Lung microvascular endothelial cell (primary cell): Measurements from ENCODE around the gene TRAPPC12. TPM values are rescaled to one million over a fixed set of nuclear protein-coding genes. Genes with fewer than 3 reads are reported as not detected.

Experiments used
- DNase-seq, 2 donors: peaks; one replicate each; pipeline versions ENCODE4 v3.0.0 to v3.0.0-alpha.2; 2010; ENCODE audit warnings: low read depth in 2 of 2
- total RNA-seq: library from RNA; depleted of rRNA; stranded (reverse); fragments of >200 nt; gene quantifications from 2 replicates; pipeline ENCODE4 v1.2.1, GENCODE V29; 2014

TRAPPC12 gene
- total RNA-seq, 1 donor from 2014 or later: 49.4 TPM

DNA sequence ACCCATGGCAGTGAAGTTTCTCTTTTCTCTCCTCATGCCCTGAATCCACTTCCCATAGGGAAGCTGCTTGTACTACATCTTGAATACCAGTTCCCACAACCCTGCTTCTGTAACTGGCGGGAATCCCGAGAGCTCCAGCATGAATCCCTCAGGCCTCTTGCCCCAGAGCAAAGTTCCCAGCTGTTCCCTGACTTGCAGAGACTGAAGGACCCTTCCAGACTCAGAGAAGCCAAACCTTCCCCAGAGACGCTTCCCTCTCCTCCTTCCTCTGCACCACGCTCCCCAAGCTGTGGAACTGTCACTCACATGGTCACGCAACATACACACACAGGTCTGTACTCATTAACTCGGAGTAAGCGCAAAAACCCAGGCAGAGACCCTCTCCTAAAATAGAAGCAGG is 26.4 kb downstream of the TRAPPC12 start:
- DNase-seq: no peak

DNA sequence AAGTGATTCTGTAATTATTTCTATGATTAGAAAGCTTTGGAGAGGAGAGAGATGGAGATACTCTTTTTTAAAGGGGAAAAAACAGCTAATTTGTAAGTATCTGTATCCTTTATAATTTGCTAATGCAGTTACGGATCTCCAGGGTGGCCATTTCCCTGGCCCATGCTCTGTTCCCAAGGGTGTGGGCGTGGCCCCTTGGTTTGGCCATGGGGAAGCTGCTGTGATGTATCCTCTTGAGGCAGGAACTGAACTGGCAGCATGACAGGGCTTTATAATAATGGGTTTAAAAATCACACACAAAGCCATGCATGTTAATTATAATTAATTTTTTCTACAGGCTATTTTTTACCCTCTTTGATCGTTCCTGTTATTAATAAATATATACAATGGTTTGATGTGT is 27.0 kb downstream of the TRAPPC12 start:
- no peak for DNase-seq

DNA sequence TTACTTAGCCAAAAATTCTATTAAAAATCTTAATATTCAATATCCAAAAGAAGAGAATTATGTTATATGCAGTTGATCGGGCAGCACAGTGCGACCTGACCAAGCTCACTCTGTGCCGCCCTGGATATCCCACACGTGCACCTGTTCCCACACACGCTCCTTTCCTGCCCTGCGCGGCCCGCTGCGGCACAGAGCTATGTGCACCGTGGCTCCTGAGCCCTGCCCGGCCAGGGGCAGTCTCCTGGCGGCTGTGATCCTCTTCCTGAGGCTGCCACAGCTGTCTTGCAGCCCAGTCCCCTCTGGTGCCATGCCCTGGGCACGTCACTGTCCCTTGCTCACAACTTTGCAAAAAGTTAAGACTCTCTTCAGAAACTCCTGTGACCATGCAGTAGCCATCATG is 29.3 kb downstream of the TRAPPC12 start:
- DNase-seq: no peak

GRCh38 chr2:3409627-3410170 is 30.2 kb downstream of the TRAPPC12 start:
- DNase-seq: no peak

GRCh38 chr2:3411103-3411502 is 31.6 kb downstream of the TRAPPC12 start:
- DNase-seq: no peak

- DNase-seq: no peak
These were observed 34.2 kb downstream of the TRAPPC12 start for GRCh38 chr2:3413697-3414096.

DNA sequence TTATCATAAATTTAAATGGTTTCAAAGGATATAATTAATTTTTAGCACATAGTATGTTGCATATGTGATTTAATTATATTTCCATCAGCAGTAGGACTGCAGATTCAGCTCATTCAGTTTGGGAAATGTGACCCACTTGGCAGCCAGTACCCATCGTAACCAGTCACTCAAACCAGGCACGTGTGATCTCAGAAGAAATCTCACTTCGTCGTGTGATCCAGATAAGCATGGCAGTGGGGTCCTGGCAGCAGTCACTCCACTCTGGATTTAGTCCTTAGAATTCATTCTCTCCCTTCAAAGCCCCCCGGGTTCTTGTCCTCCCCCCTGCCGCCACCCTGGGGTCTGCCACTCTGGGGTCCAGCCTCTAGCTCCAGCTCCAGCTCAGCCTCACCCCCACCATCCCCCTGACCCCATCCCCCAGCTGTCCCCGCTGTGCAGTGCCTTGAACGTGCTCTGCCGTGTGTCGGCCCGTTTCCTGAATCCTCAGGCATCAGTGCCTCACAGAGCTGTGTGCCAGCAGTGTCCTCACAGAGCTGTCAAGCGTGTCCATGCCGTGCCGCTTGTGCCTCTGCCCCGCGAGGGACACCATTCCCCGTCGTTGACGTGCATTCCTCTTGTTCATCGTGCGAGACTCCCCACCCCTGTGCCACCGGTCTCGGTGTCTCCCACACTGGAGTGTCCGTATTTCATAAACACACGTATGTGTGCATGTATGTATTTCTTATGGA is 34.8 kb downstream of the TRAPPC12 start:
- DNase-seq: no peak

- DNase-seq: no peak
These were observed 39.4 kb downstream of the TRAPPC12 start for GRCh38 chr2:3418766-3419404.

DNA sequence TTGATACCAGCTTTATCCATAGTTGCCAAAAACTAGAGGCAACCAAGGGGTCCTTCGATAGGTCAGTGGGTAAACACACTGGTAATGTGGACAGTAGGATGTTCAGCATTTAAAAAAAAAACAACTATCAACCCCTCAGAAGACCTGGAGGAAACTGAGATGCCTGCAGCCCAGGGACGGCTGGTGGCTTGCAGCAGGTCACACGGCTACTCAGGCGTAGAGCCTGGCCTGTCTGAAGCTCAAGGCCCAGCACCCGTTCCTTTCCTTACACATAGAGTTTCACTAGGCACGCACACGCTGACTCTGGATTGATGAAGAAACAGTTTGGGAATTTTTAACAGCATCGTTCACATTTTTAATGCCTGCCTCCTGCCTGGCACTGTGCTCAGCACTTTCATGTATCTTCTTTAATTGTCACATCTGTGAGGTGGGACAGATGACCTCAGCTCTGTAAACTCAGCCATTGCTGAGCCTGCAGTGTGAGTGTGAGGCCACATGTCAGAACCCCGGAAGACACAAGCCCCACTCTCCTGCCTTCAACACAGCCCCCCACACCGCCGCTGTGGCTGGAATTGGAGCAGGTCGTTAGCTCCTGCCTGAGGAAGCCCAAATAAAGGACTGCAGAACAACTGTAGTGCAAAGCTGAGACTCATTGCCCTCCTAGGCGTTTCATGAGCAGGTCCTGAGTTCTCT is 40.7 kb downstream of the TRAPPC12 start:
- DNase-seq: no peak

GRCh38 chr2:3420769-3421397 is 41.4 kb downstream of the TRAPPC12 start:
- no peak for DNase-seq

GRCh38 chr2:3421580-3421979 is 42.1 kb downstream of the TRAPPC12 start:
- DNase-seq: no peak

DNA sequence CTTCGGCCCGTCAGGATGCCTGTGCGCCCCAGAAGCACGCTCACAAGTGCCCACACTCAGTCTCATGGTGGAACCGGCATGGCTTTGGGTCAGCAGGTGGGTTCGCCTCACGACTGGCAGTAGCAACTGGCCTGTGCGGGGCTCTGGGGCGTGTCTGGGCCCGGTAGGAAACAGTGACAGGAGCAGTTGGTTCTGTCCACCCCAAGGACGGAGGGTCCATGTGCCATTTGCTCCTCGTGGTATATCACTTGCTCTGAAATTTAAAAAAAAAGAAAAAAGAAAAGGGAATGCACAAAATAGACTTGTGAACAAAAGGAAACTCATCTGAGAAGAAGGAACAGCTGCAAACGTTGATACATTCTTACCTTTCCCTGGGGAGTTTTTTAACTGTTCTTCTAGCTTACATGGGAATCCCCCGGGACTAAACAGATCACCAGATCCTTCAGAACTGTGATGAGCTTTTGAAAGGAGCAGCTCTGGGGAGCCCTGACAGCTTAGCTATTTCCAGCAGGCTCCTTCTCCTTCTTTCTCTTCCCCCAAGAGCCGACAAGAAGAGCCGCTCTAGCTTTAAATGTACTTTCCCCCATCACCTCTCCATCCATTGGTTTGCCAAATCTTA is 42.8 kb downstream of the TRAPPC12 start:
- DNase-seq: no peak

- peak; percentile 62 to 64 for DNase-seq
These were observed 44.1 kb downstream of the TRAPPC12 start for GRCh38 chr2:3423492-3424170.

GRCh38 chr2:3424171-3424795 is 44.8 kb downstream of the TRAPPC12 start:
- DNase-seq: no peak

- no peak for DNase-seq
These were observed 47.1 kb downstream of the TRAPPC12 start for GRCh38 chr2:3426615-3427014.

DNA sequence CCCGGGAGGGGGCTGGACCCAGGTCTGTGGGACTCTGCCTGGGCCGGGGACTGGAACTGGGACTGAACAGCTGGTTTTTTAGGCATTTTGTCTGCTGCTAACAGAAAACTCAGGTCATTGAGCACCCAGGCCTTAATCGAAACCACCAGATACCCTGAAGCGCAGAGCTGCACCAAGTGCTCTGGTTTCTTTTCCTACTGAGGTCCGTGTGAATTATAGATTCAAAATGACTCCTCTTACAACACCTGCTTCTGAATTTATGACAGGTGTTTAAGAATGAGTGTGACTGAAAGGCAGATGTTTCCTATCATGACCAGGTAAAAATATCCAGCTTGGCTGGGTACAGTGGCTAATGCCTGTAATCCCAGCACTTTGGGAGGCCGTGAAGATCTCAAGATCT is 47.8 kb downstream of the TRAPPC12 start:
- no peak for DNase-seq

DNA sequence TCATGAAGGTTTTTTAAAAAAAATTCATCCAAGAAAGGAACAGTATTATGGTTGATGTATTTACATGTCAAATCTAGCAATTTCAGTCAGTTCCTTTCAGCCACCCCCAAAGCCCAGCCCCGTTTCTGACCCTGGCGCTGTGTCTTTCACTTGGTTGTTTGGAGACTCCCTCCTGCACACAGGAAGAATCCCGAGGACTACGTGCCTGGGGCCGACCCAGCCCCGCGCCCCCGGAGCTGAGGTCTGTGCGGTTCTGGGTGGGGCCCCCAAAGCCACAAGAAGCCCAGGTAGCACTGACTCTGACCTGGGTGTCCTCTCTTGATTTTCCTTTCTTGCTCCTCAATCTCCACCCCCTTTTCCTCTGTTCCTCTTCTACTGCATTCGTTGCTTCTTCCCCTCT is 49.1 kb downstream of the TRAPPC12 start:
- DNase-seq: no peak

GRCh38 chr2:3429066-3429610 is 49.6 kb downstream of the TRAPPC12 start:
- no peak for DNase-seq

DNA sequence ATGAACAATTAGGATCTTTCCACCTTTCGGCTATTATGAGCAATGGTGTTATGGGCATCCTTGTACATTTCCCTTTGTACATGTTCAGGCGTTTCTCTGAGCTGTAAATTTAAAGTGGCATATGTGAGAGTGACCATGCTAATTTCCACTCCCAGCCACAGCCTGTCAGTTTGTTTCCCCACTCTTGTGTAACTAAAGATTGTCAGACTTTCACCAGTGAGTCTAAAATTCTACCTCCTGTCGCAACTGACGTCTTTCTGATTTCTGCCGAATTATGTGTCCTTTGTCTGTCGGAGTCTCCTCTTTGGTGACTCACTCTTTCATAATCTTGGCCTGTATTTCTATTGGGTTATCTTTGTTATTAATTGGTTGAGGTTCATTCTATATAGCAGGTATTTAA is 50.7 kb downstream of the TRAPPC12 start:
- DNase-seq: no peak
